ENCODE measurements around the gene ANKS1A.

Gene ANKS1A

GRCh38 chr6:34979994-34980393 is 90.9 kb downstream of the ANKS1A start:
- TF ChIP-seq CTCF (IDR thresholded peaks at IDR 0.05; ENCODE audit: insufficient read depth, low read depth, low read length, missing control alignments): no peak
- H3K4me3 ChIP-seq (ENCODE audit: low read length): no peak overlapping the region
- no peak for DNase-seq (ENCODE audit: low read depth)

- H3K4me3 ChIP-seq (ENCODE audit: low read length): no peak overlapping the region
- no peak for TF ChIP-seq CTCF (IDR thresholded peaks at IDR 0.05; ENCODE audit: insufficient read depth, low read depth, low read length, missing control alignments)
- no peak for DNase-seq (ENCODE audit: low read depth)
Observed at GRCh38 chr6:34981366-34981765, 92.3 kb downstream of the ANKS1A start.

- no peak for DNase-seq (ENCODE audit: low read depth)
- no peak for TF ChIP-seq CTCF (IDR thresholded peaks at IDR 0.05; ENCODE audit: insufficient read depth, low read depth, low read length, missing control alignments)
- H3K4me3 ChIP-seq (ENCODE audit: low read length): no peak overlapping the region
Observed at GRCh38 chr6:34981951-34982350, 92.9 kb downstream of the ANKS1A start.

GRCh38 chr6:34982424-34982852 is 93.4 kb downstream of the ANKS1A start:
- peak; percentile 39 for TF ChIP-seq CTCF (IDR thresholded peaks at IDR 0.05; ENCODE audit: insufficient read depth, low read depth, low read length, missing control alignments)
- DNase-seq (ENCODE audit: low read depth): peak; percentile 23
- H3K4me3 ChIP-seq (ENCODE audit: low read length): no peak overlapping the region

GRCh38 chr6:34984416-34984815 is 95.4 kb downstream of the ANKS1A start:
- TF ChIP-seq CTCF (IDR thresholded peaks at IDR 0.05; ENCODE audit: insufficient read depth, low read depth, low read length, missing control alignments): no peak
- no peak overlapping the region for H3K4me3 ChIP-seq (ENCODE audit: low read length)
- DNase-seq (ENCODE audit: low read depth): no peak

GRCh38 chr6:34985236-34985635 is 96.2 kb downstream of the ANKS1A start:
- no peak overlapping the region for H3K4me3 ChIP-seq (ENCODE audit: low read length)
- DNase-seq (ENCODE audit: low read depth): no peak
- TF ChIP-seq CTCF (IDR thresholded peaks at IDR 0.05; ENCODE audit: insufficient read depth, low read depth, low read length, missing control alignments): no peak

- peak; percentile 85 for DNase-seq (ENCODE audit: low read depth)
- peak; percentile 77 for TF ChIP-seq CTCF (IDR thresholded peaks at IDR 0.05; ENCODE audit: insufficient read depth, low read depth, low read length, missing control alignments)
- H3K4me3 ChIP-seq (ENCODE audit: low read length): no peak overlapping the region
Observed at GRCh38 chr6:34986845-34987246, 97.8 kb downstream of the ANKS1A start.
